Neutrophil (primary cell): ENCODE data around the gene WBP1L.

Source experiments
- H3K27ac ChIP-seq: fragments of 200-600 bp; sonication (generic); 2 replicates; pipeline ENCODE4 v1.5.1; 2016; ENCODE audit warnings: mild to moderate bottlenecking, moderate library complexity
- H3K27me3 ChIP-seq: fragments of 200-600 bp; sonication (generic); 2 replicates; pipeline ENCODE4 v1.6.0; 2016; ENCODE audit warnings: mild to moderate bottlenecking
- H3K36me3 ChIP-seq: fragments of 200-600 bp; sonication (generic); 2 replicates; pipeline ENCODE4 v1.5.1; 2017
- H3K4me1 ChIP-seq, 2 experiments: fragments of 200-600 bp in 1 of 2; sonication (generic) in 1 of 2; 1 replicate in 1 of 2; 2 replicates in 1 of 2; pipeline versions ENCODE4 v1.5.1 to v1.6.1; 2013 to 2016; ENCODE audit warnings: low read depth in 1 of 2, low read length in 1 of 2, mild to moderate bottlenecking in 1 of 2, moderate library complexity in 1 of 2; ENCODE audit not compliant: control insufficient read depth in 1 of 2, insufficient read depth in 1 of 2
- H3K4me3 ChIP-seq, 2 experiments: fragments of 200-600 bp in 1 of 2; sonication (generic) in 1 of 2; 1 replicate in 1 of 2; 2 replicates in 1 of 2; pipeline ENCODE4 v1.5.1; 2013 to 2016; ENCODE audit warnings: low read depth in 1 of 2, low read length in 1 of 2, mild to moderate bottlenecking in 1 of 2, moderate library complexity in 1 of 2
- H3K9me3 ChIP-seq: fragments of 200-600 bp; sonication (generic); 2 replicates; pipeline ENCODE4 v1.5.1; 2016
- CTCF ChIP-seq: fragments of 200-600 bp; sonication (generic); IDR thresholded peaks from 2 replicates; pipeline ENCODE4 v1.5.1; 2016; ENCODE audit warnings: antibody characterized with exemption

The WBP1L gene

GRCh38 chr10:102808380-102808779 is 64.6 kb downstream of the WBP1L start:
- no peak overlapping the region for H3K27ac ChIP-seq
- H3K27me3 ChIP-seq: no peaks in the 10 kb centered on the region
- no peaks in the 10 kb centered on the region for H3K9me3 ChIP-seq
- H3K4me1 ChIP-seq: peaks cover 19 to 22% of the 10 kb centered on the region in 2 experiments
- peaks cover 36% of the 10 kb centered on the region for H3K36me3 ChIP-seq
- TF ChIP-seq CTCF: no peak
- H3K4me3 ChIP-seq: no peak overlapping the region

GRCh38 chr10:102811346-102811745 is 67.6 kb downstream of the WBP1L start:
- peaks cover 55% of the 10 kb centered on the region for H3K36me3 ChIP-seq
- H3K4me3 ChIP-seq: no peak overlapping the region
- H3K27me3 ChIP-seq: no peaks in the 10 kb centered on the region
- peak overlapping the region; percentile 93 for H3K27ac ChIP-seq
- no peak for TF ChIP-seq CTCF
- peaks cover 46 to 52% of the 10 kb centered on the region in 2 experiments for H3K4me1 ChIP-seq
- no peaks in the 10 kb centered on the region for H3K9me3 ChIP-seq

GRCh38 chr10:102812231-102812876 is 68.6 kb downstream of the WBP1L start:
- Histone ChIP-seq H3K4me3 (peak overlapping the region in 1 of 2 experiments; percentile 22), H3K4me1 (peaks cover 54 to 62% of the 10 kb centered on the region in 2 experiments), H3K27me3 (no peaks in the 10 kb centered on the region), H3K36me3 (peaks cover 55% of the 10 kb centered on the region), H3K9me3 (no peaks in the 10 kb centered on the region), H3K27ac (peak overlapping the region; percentile 93)
- peak; percentile 19 for TF ChIP-seq CTCF

DNA sequence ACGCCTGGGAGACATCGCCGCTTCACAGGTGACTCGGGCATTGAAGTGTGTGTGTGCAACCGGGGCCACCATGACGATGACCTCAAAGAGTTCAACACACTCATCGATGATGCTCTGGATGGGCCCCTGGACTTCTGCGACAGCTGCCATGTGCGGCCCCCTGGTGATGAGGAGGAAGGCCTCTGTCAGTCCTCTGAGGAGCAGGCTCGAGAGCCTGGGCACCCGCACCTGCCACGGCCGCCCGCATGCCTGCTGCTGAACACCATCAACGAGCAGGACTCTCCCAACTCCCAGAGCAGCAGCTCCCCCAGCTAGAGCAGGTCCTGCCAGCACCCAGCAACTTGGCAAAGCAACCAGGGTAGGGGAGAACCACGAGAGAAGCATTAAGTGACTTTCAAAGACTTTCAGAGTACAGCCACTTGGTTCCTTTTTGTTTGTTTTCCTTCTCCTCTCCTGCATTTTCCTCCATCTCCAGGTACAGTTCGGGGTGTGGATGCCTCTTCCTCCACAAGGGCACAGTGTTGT is 69.3 kb downstream of the WBP1L start:
- no peaks in the 10 kb centered on the region for H3K27me3 ChIP-seq
- H3K36me3 ChIP-seq: peaks cover 55% of the 10 kb centered on the region
- peaks cover 57 to 67% of the 10 kb centered on the region in 2 experiments for H3K4me1 ChIP-seq
- H3K4me3 ChIP-seq: no peak overlapping the region
- H3K27ac ChIP-seq: peak overlapping the region; percentile 93
- no peak for TF ChIP-seq CTCF
- no peaks in the 10 kb centered on the region for H3K9me3 ChIP-seq

GRCh38 chr10:102813734-102814452 is 70.1 kb downstream of the WBP1L start:
- Histone ChIP-seq H3K9me3 (no peaks in the 10 kb centered on the region), H3K36me3 (peaks cover 55% of the 10 kb centered on the region), H3K27ac (peak overlapping the region; percentile 93), H3K4me1 (peaks cover 63 to 73% of the 10 kb centered on the region in 2 experiments), H3K27me3 (no peaks in the 10 kb centered on the region), H3K4me3 (no peak overlapping the region)
- no peak for TF ChIP-seq CTCF
